HL-60/S4 treated with phorbol 12-myristate 13-acetate at 8.2 ng/mL for 4 days and 3 days (cell line): Measurements from ENCODE around the gene CMIP.
"Not testable (repeated sequence)": the region's sequence is repeated elsewhere in the genome, so short reads cannot be mapped to it uniquely, and the experiment has no call there.

Experiments
- in situ Hi-C: fragments of 300-500 bp; cut with MboI; formaldehyde crosslinking; loops from 2 replicates; pipeline ENCODE4 v1.15.0; 2022; ENCODE audit warnings: low sequenced_read_pairs

Gene CMIP

GRCh38 chr16:81513204-81514040 is 68.8 kb downstream of the CMIP start:
- in situ Hi-C loops: no loop called here

- in situ Hi-C loops: no loop called here
These were observed 69.5 kb downstream of the CMIP start for GRCh38 chr16:81514041-81514559.

- in situ Hi-C loops: no loop called here
These were observed 70.1 kb downstream of the CMIP start for GRCh38 chr16:81514568-81515258.

GRCh38 chr16:81515281-81515680 is 70.7 kb downstream of the CMIP start:
- in situ Hi-C loops: no loop called here

- in situ Hi-C loops: no loop called here
These were observed 71.1 kb downstream of the CMIP start for GRCh38 chr16:81515721-81516120.

GRCh38 chr16:81516478-81517149 is 72.0 kb downstream of the CMIP start:
- in situ Hi-C loops: no loop called here

GRCh38 chr16:81517150-81517499 is 72.5 kb downstream of the CMIP start:
- in situ Hi-C loops: no loop called here

GRCh38 chr16:81517629-81518438 is 73.2 kb downstream of the CMIP start:
- in situ Hi-C loops: no loop called here

GRCh38 chr16:81518439-81518757 is 73.8 kb downstream of the CMIP start:
- in situ Hi-C loops: no loop called here

- in situ Hi-C loops: no loop called here
These were observed 74.9 kb downstream of the CMIP start for GRCh38 chr16:81519301-81520150.

GRCh38 chr16:81520151-81520470 is 75.5 kb downstream of the CMIP start:
- in situ Hi-C loops: no loop called here

- in situ Hi-C loops: no loop called here
These were observed 76.0 kb downstream of the CMIP start for GRCh38 chr16:81520560-81521135.

- in situ Hi-C loops: no loop called here
These were observed 76.6 kb downstream of the CMIP start for GRCh38 chr16:81521141-81521626.

GRCh38 chr16:81522108-81522701 is 77.6 kb downstream of the CMIP start:
- in situ Hi-C loops: no loop called here

GRCh38 chr16:81522851-81523250 is 78.2 kb downstream of the CMIP start:
- in situ Hi-C loops: not testable (repeated sequence)

- in situ Hi-C loops: no loop called here
These were observed 78.9 kb downstream of the CMIP start for GRCh38 chr16:81523387-81524115.

GRCh38 chr16:81524382-81524781 is 79.8 kb downstream of the CMIP start:
- in situ Hi-C loops: no loop called here

- in situ Hi-C loops: not testable (repeated sequence)
These were observed 80.3 kb downstream of the CMIP start for GRCh38 chr16:81524885-81525284.

GRCh38 chr16:81526199-81526598 is 81.6 kb downstream of the CMIP start:
- in situ Hi-C loops: no loop called here
